Transverse colon (tissue), 1 donor: ENCODE results near the gene KCTD1.

Source experiments
- EP300 ChIP-seq: sonication (generic); formaldehyde crosslinking; IDR thresholded peaks from one replicate; pipeline ENCODE4 v1.6.1; 2017; ENCODE audit warnings: antibody characterized with exemption, low read depth
- POLR2A ChIP-seq: fragments of 450-650 bp; IDR thresholded peaks from one replicate; pipeline ENCODE4 v1.6.1; 2016; ENCODE audit warnings: antibody characterized with exemption, mild to moderate bottlenecking, moderate library complexity

DNA sequence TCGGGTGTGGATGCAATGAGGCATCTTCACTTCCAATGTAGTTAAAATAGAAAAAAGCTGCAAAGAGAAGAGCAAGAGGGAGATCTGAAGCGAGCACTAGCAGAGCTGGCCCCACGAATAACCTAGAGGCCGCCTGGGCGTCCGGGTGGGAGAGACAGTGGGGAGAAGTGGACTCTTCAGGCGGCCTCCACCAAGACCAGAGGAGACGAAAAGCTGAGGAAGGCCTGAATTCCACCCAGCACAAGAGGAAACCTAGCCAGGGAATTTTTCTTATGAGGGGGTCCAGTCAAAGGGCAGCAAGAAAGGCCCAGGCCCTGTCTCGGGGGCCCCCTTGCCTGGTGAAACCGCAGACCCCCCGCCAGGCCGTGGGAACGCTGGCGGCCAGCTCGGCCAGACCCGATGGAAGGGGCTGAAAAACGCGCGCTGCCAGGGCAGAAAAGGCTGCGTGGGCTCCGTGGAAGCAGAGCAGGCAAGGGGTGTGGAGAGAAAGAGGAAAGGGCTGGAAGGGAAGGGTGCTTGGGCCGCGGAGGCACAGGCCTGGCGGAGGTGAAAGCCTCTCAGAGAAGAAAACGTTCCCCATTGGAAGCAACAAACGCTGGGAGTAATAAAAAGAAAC is 69.2 kb downstream of the KCTD1 start:
- no peak for TF ChIP-seq POLR2A
- TF ChIP-seq EP300, result no peak
